Endothelial cell of umbilical vein (primary cell): Measurements from ENCODE around the gene PLCB4.

Source experiments
- EZH2 ChIP-seq: IDR thresholded peaks from 2 replicates; pipeline ENCODE4 v1.6.1; 2012; ENCODE audit warnings: borderline replicate concordance, low read depth, mild to moderate bottlenecking, moderate library complexity, low read length, inconsistent platforms; ENCODE audit not compliant: severe bottlenecking
- FOS ChIP-seq: IDR thresholded peaks from 2 replicates; pipeline ENCODE4 v1.6.1; 2011; ENCODE audit warnings: mild to moderate bottlenecking, low read length, moderate library complexity, borderline replicate concordance; ENCODE audit not compliant: insufficient read depth
- GATA2 ChIP-seq: IDR thresholded peaks from 2 replicates; pipeline ENCODE4 v1.7.0; 2011; ENCODE audit warnings: low read depth, mild to moderate bottlenecking, moderate library complexity, mixed read lengths, low read length; ENCODE audit not compliant: insufficient read length, insufficient read depth
- JUN ChIP-seq: IDR thresholded peaks from 2 replicates; pipeline ENCODE4 v1.6.1; 2011; ENCODE audit warnings: borderline replicate concordance, low read depth; ENCODE audit not compliant: insufficient read length, insufficient read depth
- MYC ChIP-seq: IDR thresholded peaks from one replicate; pipeline ENCODE4 v1.6.1; 2011; ENCODE audit warnings: mild to moderate bottlenecking, low read depth, low read length
- POLR2A ChIP-seq: IDR thresholded peaks from 2 replicates; pipeline ENCODE4 v1.6.1; 2012; ENCODE audit warnings: low read depth, mild to moderate bottlenecking, control low read depth, low read length
- POLR2AphosphoS5 ChIP-seq: IDR thresholded peaks from 2 replicates; pipeline ENCODE4 v1.6.1; 2012; ENCODE audit warnings: low read depth, mild to moderate bottlenecking, control low read depth, low read length, moderate library complexity; ENCODE audit not compliant: insufficient read depth
- TF ChIP-seq, protein P1 (sequence below), 2 donors: IDR thresholded peaks; 1 replicate in 1 of 2; 2 replicates in 1 of 2; pipeline ENCODE4 v1.5.1; 2011; ENCODE audit warnings: low read length in 2 of 2, mild to moderate bottlenecking in 2 of 2, moderate library complexity in 2 of 2, control low read depth in 1 of 2, inconsistent platforms in 1 of 2, low read depth in 1 of 2; ENCODE audit not compliant: insufficient read depth in 1 of 2; ENCODE audit errors: extremely low read depth in 1 of 2
- TF ChIP-seq, protein P2 (sequence below): IDR thresholded peaks from 2 replicates; pipeline ENCODE4 v1.6.1; 2011; ENCODE audit not compliant: insufficient read depth, insufficient read length

DNA sequence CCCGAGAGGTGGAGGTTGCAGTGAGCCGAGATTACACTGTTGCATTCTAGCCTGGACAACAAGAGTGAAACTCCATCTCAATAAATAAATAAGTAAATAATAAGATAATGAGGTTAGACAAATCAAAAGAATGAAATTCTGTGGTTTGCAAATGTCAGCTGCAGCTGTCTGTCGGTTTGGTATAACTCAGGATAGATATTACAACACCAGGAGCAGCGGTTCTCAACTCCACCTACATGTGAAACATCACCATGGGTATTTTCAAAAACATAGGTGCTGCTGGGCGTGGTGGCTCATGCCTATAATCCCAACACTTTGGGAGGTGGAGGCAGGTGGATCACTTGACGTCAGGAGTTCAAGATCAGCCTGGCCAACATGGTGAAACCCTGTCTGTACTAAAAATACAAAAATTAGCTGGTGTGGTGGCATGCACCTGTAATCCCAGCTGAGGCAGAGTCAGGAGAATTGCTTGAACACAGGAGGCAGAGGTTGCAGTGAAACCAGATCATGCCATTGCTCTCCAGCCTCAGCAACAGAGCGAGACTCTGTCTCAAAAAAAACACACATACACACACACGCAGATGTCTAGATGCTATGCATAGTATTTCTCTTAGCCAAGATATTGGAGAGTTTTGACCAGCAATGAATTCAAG lies 319.4 kb downstream of the PLCB4 start:
- TF ChIP-seq, protein P1, sequence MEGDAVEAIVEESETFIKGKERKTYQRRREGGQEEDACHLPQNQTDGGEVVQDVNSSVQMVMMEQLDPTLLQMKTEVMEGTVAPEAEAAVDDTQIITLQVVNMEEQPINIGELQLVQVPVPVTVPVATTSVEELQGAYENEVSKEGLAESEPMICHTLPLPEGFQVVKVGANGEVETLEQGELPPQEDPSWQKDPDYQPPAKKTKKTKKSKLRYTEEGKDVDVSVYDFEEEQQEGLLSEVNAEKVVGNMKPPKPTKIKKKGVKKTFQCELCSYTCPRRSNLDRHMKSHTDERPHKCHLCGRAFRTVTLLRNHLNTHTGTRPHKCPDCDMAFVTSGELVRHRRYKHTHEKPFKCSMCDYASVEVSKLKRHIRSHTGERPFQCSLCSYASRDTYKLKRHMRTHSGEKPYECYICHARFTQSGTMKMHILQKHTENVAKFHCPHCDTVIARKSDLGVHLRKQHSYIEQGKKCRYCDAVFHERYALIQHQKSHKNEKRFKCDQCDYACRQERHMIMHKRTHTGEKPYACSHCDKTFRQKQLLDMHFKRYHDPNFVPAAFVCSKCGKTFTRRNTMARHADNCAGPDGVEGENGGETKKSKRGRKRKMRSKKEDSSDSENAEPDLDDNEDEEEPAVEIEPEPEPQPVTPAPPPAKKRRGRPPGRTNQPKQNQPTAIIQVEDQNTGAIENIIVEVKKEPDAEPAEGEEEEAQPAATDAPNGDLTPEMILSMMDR (IDR thresholded peaks at IDR 0.05; ENCODE audit: extremely low read depth in 1 of 2, insufficient read depth in 1 of 2, low read depth in 1 of 2, low read length in 2 of 2) = no peak
- TF ChIP-seq POLR2A (no peak), FOS (no peak), POLR2AphosphoS5 (no peak), GATA2 (no peak), JUN (no peak), EZH2 (no peak), MYC (no peak)
- TF ChIP-seq, protein P2, sequence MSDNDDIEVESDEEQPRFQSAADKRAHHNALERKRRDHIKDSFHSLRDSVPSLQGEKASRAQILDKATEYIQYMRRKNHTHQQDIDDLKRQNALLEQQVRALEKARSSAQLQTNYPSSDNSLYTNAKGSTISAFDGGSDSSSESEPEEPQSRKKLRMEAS = no peak
